ENCODE data around the gene COX7A2L.

GRCh38 chr2:42340045-42340937, 20.7 kb downstream of the COX7A2L start:
- TF ChIP-seq CTCF (conservative IDR thresholded peaks at IDR 0.05) (no peak), EZH2 (IDR thresholded peaks at IDR 0.05; ENCODE audit: low read depth) (no peak)
